Activated naive CD4-positive, alpha-beta T cell (primary cell): ENCODE measurements around the gene YJEFN3.
A peak's percentile ranks its signal among the peaks of the same experiment; 100 is the strongest.

Source experiments
- DNase-seq, 4 experiments: peaks; one replicate each; lab custom pipeline; 2025; lab: John Stamatoyannopoulos, UW

Gene YJEFN3

GRCh38 chr19:19498255-19498991 lies 30.3 kb upstream of the YJEFN3 start:
- no peak for DNase-seq

GRCh38 chr19:19499272-19499995 lies 29.3 kb upstream of the YJEFN3 start:
- DNase-seq = no peak

GRCh38 chr19:19500975-19501644 lies 27.6 kb upstream of the YJEFN3 start:
- no peak for DNase-seq

- no peak for DNase-seq
Measured at GRCh38 chr19:19501798-19502197, 26.9 kb upstream of the YJEFN3 start.

- no peak for DNase-seq
Measured at GRCh38 chr19:19502281-19502680, 26.4 kb upstream of the YJEFN3 start.

GRCh38 chr19:19502808-19503602 lies 25.7 kb upstream of the YJEFN3 start:
- DNase-seq = no peak

GRCh38 chr19:19504754-19505668 lies 23.7 kb upstream of the YJEFN3 start:
- DNase-seq = no peak

- no peak for DNase-seq
Measured at GRCh38 chr19:19505669-19506326, 22.9 kb upstream of the YJEFN3 start.

- DNase-seq = no peak
Measured at GRCh38 chr19:19506592-19506991, 22.1 kb upstream of the YJEFN3 start.

- DNase-seq = no peak
Measured at GRCh38 chr19:19507354-19507753, 21.4 kb upstream of the YJEFN3 start.

- no peak for DNase-seq
Measured at GRCh38 chr19:19508217-19508616, 20.5 kb upstream of the YJEFN3 start.

GRCh38 chr19:19510432-19510831 lies 18.3 kb upstream of the YJEFN3 start:
- DNase-seq = no peak

GRCh38 chr19:19513682-19514081 lies 15.0 kb upstream of the YJEFN3 start:
- DNase-seq = no peak

GRCh38 chr19:19514215-19514657 lies 14.5 kb upstream of the YJEFN3 start:
- peak in 1 of 4 experiments; percentile 13 for DNase-seq

GRCh38 chr19:19514881-19515641 lies 13.7 kb upstream of the YJEFN3 start, which contains the start of gene TSSK6:
Gene TSSK6 (minus strand): TSS chr19:19515548. CDS start chr19:19515427, 121 bp downstream.
- DNase-seq = no peak

GRCh38 chr19:19515642-19516519 lies 12.8 kb upstream of the YJEFN3 start, which contains the start of gene NDUFA13:
Gene NDUFA13 (plus strand): TSS chr19:19516225. CDS start chr19:19516239, 14 bp downstream.
- peak; percentile 87 to 96 (median 92) for DNase-seq

- no peak for DNase-seq
Measured at GRCh38 chr19:19517235-19517619, 11.5 kb upstream of the YJEFN3 start.

GRCh38 chr19:19520989-19521388 lies 7.7 kb upstream of the YJEFN3 start:
- no peak for DNase-seq
